Measurements from ENCODE around the gene NR1H2. TPM values are rescaled to one million over a fixed set of nuclear protein-coding genes. Genes with fewer than 3 reads are reported as not detected.

NR1H2 gene
- 62.6 to 80.7 TPM (median 75.0 TPM) in 5 replicates for total RNA-seq (2022; extraction: Qiagen RNA extraction)

DNA sequence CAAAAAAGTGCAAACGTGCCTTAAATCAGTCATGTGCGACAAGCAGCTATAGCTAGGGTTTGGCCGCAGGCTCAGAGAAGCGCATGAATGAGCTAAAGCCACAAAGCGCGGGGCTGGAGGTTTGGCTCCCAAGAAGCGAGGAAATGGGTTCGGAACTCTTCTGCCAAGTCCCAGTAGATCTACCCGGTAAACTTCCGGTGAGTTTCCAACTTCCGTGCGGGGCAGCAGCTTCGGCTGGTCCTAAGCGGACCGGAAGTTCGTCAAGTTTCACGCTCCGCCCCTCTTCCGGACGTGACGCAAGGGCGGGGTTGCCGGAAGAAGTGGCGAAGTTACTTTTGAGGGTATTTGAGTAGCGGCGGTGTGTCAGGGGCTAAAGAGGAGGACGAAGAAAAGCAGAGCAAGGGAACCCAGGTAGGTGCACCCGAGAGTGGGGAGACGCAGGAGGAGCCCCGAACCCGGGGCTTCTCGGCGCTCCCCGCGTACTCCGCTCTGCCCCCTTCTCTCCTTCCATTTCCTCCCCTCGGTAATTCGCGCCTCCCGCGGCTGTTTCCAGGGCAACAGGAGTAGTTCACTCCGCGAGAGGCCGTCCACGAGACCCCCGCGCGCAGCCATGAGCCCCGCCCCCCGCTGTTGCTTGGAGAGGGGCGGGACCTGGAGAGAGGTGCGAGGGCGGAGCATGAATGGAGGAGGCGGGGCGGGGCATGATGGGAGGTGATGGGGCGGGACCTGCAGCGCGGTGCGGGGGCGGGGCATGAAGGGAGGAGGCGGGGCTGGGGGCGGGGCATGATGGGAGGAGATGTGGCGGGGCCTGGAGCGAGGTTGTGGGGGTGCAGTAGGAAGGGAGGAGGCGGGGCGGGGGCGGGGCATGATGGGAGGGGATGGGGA, at the start of gene NR1H2:
Gene NR1H2 (plus strand): TSS at position 292 of the 885 bp plus-strand sequence. CDS start 1,149 bp downstream, outside the sequence.

GRCh38 chr19:50329146-50329925, 46.9 kb upstream of the NR1H2 start, which contains the start of gene KCNC3:
KCNC3 (minus strand) TSS chr19:50329377; CDS start chr19:50329082, 295 bp downstream.

GRCh38 chr19:50365434-50366306, 10.6 kb upstream of the NR1H2 start, which contains the start of gene NAPSA:
NAPSA (minus strand) TSS chr19:50365639; CDS start chr19:50365621, 18 bp downstream.

DNA sequence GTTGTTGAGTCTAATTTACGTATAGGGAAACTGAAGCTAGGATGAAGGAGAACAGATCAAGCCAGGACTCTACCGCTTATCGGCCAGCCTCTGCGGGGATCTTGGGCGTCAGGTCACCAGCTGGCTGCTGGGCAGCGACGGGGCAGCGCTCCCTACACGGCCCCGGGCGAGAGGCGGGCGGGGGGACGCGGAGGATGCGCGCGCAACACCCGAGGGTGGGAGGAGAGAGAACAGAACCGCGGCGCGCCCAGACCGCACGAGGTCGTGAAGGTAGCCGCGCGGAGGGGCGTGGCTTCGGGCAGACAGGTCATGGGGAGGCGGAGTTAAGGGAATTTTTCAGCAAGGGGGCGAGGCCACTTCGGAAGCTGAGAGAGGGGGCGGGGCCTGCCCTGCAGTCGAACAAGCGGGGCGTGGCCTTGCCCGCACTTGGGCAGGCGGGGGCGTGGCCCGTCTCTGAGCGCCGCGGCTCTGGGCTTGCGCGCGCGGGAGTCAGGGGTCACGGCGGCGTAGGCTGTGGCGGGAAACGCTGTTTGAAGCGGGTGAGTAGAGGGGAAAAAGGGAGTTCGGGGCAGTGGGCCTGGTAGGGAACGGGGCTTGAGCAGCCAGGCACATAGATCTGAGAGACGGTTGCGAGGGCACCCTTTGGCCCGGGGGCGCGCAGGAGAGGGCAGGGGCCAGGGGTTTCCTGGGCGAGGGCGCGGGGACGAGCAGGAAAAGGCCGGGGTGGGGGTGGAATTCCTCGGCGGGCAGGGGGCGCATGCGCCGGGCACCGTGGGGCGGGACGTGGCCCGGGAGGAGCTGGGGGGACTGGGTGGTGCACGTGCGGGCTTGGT, 7.8 kb downstream of the NR1H2 start, which contains the start of gene POLD1:
Gene POLD1 (plus strand): TSS at position 496 of the 833 bp plus-strand sequence. CDS start 14,505 bp downstream, outside the sequence.

GRCh38 chr19:50418176-50419021, 42.1 kb downstream of the NR1H2 start, which contains the start of gene SPIB:
SPIB (plus strand) TSS chr19:50418938; CDS start chr19:50418963, 25 bp downstream.

DNA sequence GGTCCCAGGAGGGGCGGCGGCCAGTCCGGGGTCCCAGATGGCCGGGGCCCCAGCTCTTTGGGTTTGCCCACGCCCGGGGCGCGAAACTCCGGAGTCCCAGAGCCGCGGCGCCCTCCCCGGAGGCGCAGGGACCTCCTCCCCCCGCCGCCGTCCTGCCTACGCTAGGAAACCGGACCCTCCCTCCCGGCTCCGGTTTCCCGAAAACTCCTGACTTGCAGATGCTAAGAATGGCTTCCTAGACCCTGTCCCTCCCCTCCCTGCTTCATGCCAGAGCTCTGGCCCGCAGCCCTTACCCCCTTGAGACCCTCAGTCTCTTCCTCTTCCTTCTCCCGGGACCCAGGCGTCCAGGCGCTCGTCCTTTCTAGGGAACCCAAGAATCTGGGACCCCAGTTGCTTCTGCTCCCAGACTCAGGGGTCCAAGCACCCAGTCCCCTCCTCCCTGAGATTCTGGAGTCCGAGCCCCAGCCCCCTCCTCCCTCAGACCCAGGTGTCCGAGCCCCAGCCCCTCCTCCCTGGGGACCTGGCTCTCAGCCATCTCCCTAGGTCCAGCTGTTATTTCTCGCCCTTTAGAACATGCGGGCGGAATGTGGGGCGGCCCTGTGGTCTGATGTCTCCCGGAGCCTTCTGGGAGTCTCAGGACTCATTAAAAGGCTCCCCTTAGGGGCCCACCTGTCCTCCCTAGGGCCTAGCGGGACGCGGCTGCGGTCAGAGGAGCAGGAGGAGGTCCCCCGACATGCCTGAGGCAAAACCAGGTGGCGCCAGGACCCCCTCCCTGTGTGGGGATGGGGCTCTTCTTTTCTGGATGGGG, 56.2 kb downstream of the NR1H2 start, which contains the start of gene MYBPC2:
Gene MYBPC2 (plus strand): TSS at position 672 of the 808 bp plus-strand sequence. CDS start 62 bp downstream, at position 734.

Other genes with a start within 250 kb of the NR1H2 start
- gene IZUMO2, start 213.2 kb upstream of the NR1H2 start, total RNA-seq (2022; extraction: Qiagen RNA extraction): not detected in 5 replicates
- gene MYH14, start 172.8 kb upstream of the NR1H2 start, total RNA-seq (2022; extraction: Qiagen RNA extraction): 5.4 to 6.5 TPM (median 6.2 TPM) in 5 replicates
- 1.2 to 1.4 TPM (median 1.4 TPM) in 5 replicates for gene KCNC3, start 47.1 kb upstream of the NR1H2 start, total RNA-seq (2022; extraction: Qiagen RNA extraction)
- 0.65 to 1.3 TPM (median 0.76 TPM) in 5 replicates for gene NAPSA, start 10.8 kb upstream of the NR1H2 start, total RNA-seq (2022; extraction: Qiagen RNA extraction)
- 52.2 to 73.0 TPM (median 71.5 TPM) in 5 replicates for gene POLD1, start 7.9 kb downstream of the NR1H2 start, total RNA-seq (2022; extraction: Qiagen RNA extraction)
- gene SPIB, start 42.5 kb downstream of the NR1H2 start, total RNA-seq (2022; extraction: Qiagen RNA extraction): 0.17 to 0.40 TPM (median 0.21 TPM) in 5 replicates
- gene MYBPC2, start 56.4 kb downstream of the NR1H2 start, total RNA-seq (2022; extraction: Qiagen RNA extraction): 0.02 TPM in 1 of 5 replicates, not detected in the others
- 112 to 152 TPM (median 149 TPM) in 5 replicates for gene EMC10, start 100.0 kb downstream of the NR1H2 start, total RNA-seq (2022; extraction: Qiagen RNA extraction)
- 1.4 to 2.5 TPM (median 2.2 TPM) in 5 replicates for gene GARIN5A, start 100.4 kb downstream of the NR1H2 start, total RNA-seq (2022; extraction: Qiagen RNA extraction)
- gene JOSD2, start 134.7 kb downstream of the NR1H2 start, total RNA-seq (2022; extraction: Qiagen RNA extraction): 46.9 to 86.8 TPM (median 81.8 TPM) in 5 replicates
- gene ASPDH, start 137.5 kb downstream of the NR1H2 start, total RNA-seq (2022; extraction: Qiagen RNA extraction): not detected in 5 replicates
- gene LRRC4B, start 192.0 kb downstream of the NR1H2 start, total RNA-seq (2022; extraction: Qiagen RNA extraction): 0.21 to 0.58 TPM (median 0.47 TPM) in 5 replicates